ACC112 (cell line): ENCODE results near the gene USP48.
A peak's percentile ranks its signal among the peaks of the same experiment; 100 is the strongest.
"Not testable (repeated sequence)": the region's sequence is repeated elsewhere in the genome, so short reads cannot be mapped to it uniquely, and the experiment has no call there.

Source experiments
- H2AFZ ChIP-seq: fragments of 200-600 bp; sonication (generic); one replicate; pipeline ENCODE4 v1.6.0; 2017; ENCODE audit warnings: antibody characterized with exemption, low read length; ENCODE audit not compliant: unreplicated experiment
- H3K27ac ChIP-seq: fragments of 200-600 bp; sonication (generic); 2 replicates; pipeline ENCODE4 v1.5.1; 2014; ENCODE audit warnings: low read depth, mild to moderate bottlenecking, antibody characterized with exemption, low read length, moderate library complexity
- H3K27me3 ChIP-seq: fragments of 200-600 bp; sonication (generic); 2 replicates; pipeline ENCODE4 v1.6.1; 2014; ENCODE audit warnings: mild to moderate bottlenecking, antibody characterized with exemption, low read length, moderate library complexity, mixed read lengths; ENCODE audit not compliant: insufficient read depth
- H3K36me3 ChIP-seq: fragments of 200-600 bp; sonication (generic); 2 replicates; pipeline ENCODE4 v1.6.1; 2016; ENCODE audit warnings: mild to moderate bottlenecking, antibody characterized with exemption, low read length, moderate library complexity, mixed read lengths; ENCODE audit not compliant: insufficient read depth
- H3K4me1 ChIP-seq: fragments of 200-600 bp; sonication (generic); one replicate; pipeline ENCODE4 v1.6.1; 2016; ENCODE audit warnings: low read length, mixed read lengths; ENCODE audit not compliant: insufficient read depth, unreplicated experiment, control insufficient read depth
- H3K4me3 ChIP-seq: fragments of 200-600 bp; sonication (generic); 2 replicates; pipeline ENCODE4 v1.5.1; 2014; ENCODE audit warnings: mild to moderate bottlenecking, low read depth, low read length
- H3K79me2 ChIP-seq: fragments of 200-600 bp; sonication (generic); one replicate; pipeline ENCODE4 v1.6.0; 2016; ENCODE audit warnings: low read length; ENCODE audit not compliant: control insufficient read depth, unreplicated experiment, insufficient read depth

Gene USP48

DNA sequence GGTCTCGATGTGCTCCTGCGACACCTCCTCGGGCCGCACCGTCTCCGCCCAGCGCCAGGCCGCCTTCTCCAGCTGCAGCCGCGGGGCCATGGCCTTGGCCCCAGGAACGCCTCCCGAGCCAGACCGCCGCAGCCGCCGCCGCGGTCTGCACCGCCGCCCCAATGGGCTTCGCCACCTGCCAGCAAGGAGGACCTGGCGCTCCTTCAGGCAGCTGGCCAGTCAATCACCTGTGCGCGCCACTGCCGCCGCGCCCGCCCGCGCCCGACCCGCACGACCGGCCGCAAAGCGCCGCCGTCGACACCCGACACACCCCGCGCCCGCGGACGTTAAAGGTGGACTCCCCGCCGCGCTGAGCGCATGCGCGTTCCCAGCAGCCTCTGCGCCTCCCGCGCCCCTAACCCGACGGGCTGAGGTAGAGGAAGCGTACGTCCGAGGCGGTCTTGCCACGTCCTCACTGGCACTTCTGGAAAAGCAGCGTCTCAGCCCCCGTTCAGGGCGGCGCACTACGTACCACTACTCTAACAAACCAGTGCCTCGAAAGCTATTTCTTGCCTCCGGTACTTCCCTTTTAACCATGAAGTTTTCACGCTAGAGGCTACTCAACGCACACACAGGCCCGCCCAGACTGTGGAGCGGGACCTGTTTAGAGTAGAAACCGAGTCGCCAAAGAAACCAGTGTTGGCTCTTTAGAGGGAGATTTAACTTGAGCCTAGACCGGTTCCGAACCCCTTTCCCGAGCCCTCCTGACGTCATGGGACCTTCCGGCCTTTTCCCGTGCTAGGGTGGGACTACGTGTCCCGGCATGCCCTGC is at the start of gene USP48:
Gene USP48, minus strand, starts transcription at position 282 of the 811 bp plus-strand sequence. Its CDS starts 192 bp downstream, at position 90.
- peak within 1 kb of the TSS; percentile 86 for H2AFZ ChIP-seq
- no peaks in the 10 kb centered on the region for H3K36me3 ChIP-seq
- peaks cover 9% of the 10 kb centered on the region for H3K4me1 ChIP-seq
- H3K27me3 ChIP-seq, result no peaks in the 10 kb centered on the region
- peak within 1 kb of the TSS; percentile 97 for H3K4me3 ChIP-seq
- H3K79me2 ChIP-seq, result peaks cover 44% of the 10 kb centered on the region
- peak within 1 kb of the TSS; percentile 99 for H3K27ac ChIP-seq

GRCh38 chr1:21831454-21831970 is 48.6 kb upstream of the USP48 start:
- Histone ChIP-seq H3K36me3 (peaks cover 38% of the 10 kb centered on the region), H3K4me3 (no peak overlapping the region)

GRCh38 chr1:21830792-21831453 is 48.0 kb upstream of the USP48 start:
- Histone ChIP-seq H3K27me3 (no peaks in the 10 kb centered on the region), H3K27ac (no peak overlapping the region), H2AFZ (no peak overlapping the region), H3K4me1 (no peaks in the 10 kb centered on the region), H3K79me2 (no peaks in the 10 kb centered on the region), H3K4me3 (no peak overlapping the region), H3K36me3 (peaks cover 37% of the 10 kb centered on the region)

More at GRCh38 chr1:21831454-21831970, 48.6 kb upstream of the USP48 start:
- H3K27ac ChIP-seq, result no peak overlapping the region
- H3K27me3 ChIP-seq, result no peaks in the 10 kb centered on the region
- no peaks in the 10 kb centered on the region for H3K79me2 ChIP-seq
- no peaks in the 10 kb centered on the region for H3K4me1 ChIP-seq
- no peak overlapping the region for H2AFZ ChIP-seq

GRCh38 chr1:21829294-21829693 is 46.3 kb upstream of the USP48 start:
- no peaks in the 10 kb centered on the region for H3K27me3 ChIP-seq
- no peaks in the 10 kb centered on the region for H3K79me2 ChIP-seq
- H3K27ac ChIP-seq, result no peak overlapping the region
- H3K4me3 ChIP-seq, result no peak overlapping the region
- no peak overlapping the region for H2AFZ ChIP-seq
- H3K4me1 ChIP-seq, result no peaks in the 10 kb centered on the region
- H3K36me3 ChIP-seq, result peaks cover 29% of the 10 kb centered on the region; the same call in 1 of the 2 replicates

- no peaks in the 10 kb centered on the region for H3K79me2 ChIP-seq
- no peak overlapping the region for H2AFZ ChIP-seq
- H3K36me3 ChIP-seq, result peaks cover 23% of the 10 kb centered on the region; the same call in 1 of the 2 replicates
- H3K4me1 ChIP-seq, result no peaks in the 10 kb centered on the region
- H3K27me3 ChIP-seq, result no peaks in the 10 kb centered on the region
- H3K27ac ChIP-seq, result no peak overlapping the region
- no peak overlapping the region for H3K4me3 ChIP-seq
These were observed 45.7 kb upstream of the USP48 start for GRCh38 chr1:21828506-21829210.

- H3K27ac ChIP-seq, result no peak overlapping the region
- H3K79me2 ChIP-seq, result no peaks in the 10 kb centered on the region
- peaks cover 17% of the 10 kb centered on the region; the same call in 1 of the 2 replicates for H3K36me3 ChIP-seq
- H3K27me3 ChIP-seq, result no peaks in the 10 kb centered on the region
- H2AFZ ChIP-seq, result no peak overlapping the region
- no peak overlapping the region for H3K4me3 ChIP-seq
- no peaks in the 10 kb centered on the region for H3K4me1 ChIP-seq
These were observed 45.1 kb upstream of the USP48 start for GRCh38 chr1:21828075-21828474.

DNA sequence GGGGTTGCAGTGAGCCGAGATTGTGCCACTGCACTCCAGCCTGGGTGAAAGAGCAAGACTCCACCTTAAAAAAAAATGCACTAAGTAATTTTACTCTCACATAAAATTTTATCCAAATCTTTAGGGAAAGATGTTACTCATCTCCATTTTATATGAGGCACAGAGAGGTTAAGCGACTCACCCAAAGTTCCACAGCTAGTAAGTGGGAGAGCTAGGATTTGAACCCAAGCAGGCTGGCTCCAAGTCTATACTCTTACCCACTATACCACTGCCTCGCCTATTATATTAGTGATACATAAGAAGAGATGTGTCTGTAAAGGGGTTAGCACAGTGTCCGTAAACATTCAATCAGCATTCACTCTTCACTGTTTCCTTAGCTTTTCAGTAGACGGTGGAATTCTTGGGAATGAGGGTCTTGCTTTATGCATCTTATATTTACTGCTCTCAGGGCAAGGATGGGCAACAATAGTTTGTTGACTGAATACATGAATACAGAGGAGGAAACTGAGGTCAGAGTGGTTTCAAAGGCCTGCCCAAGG is 44.3 kb upstream of the USP48 start:
- Histone ChIP-seq H3K36me3 (peaks cover 16% of the 10 kb centered on the region; the same call in 1 of the 2 replicates), H3K4me1 (no peaks in the 10 kb centered on the region), H3K27ac (no peak overlapping the region), H3K27me3 (no peaks in the 10 kb centered on the region), H3K4me3 (no peak overlapping the region), H2AFZ (no peak overlapping the region), H3K79me2 (no peaks in the 10 kb centered on the region)

DNA sequence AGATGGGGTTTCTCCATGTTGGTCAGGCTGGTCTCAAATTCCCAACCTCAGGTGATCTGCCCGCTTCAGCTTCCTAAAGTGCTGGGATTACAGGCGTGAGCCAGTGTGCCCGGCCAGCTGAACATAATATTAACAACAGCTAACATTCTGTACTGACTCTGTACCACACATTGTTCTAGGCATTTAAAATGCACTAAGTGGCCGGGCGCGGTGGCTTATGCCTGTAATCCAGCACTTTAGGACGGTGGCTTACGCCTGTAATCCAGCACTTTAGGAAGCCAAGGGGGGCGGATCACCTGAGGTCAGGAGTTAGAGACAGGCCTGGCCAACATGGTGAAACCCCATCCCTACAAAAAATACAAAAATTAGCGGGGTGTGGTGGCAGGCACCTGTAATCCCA is 43.7 kb upstream of the USP48 start:
- not testable (repeated sequence) for H3K27me3 ChIP-seq, H2AFZ ChIP-seq, H3K27ac ChIP-seq, H3K4me3 ChIP-seq, H3K79me2 ChIP-seq, H3K4me1 ChIP-seq
- H3K36me3 ChIP-seq, result peaks cover 16% of the 10 kb centered on the region; the same call in 1 of the 2 replicates

DNA sequence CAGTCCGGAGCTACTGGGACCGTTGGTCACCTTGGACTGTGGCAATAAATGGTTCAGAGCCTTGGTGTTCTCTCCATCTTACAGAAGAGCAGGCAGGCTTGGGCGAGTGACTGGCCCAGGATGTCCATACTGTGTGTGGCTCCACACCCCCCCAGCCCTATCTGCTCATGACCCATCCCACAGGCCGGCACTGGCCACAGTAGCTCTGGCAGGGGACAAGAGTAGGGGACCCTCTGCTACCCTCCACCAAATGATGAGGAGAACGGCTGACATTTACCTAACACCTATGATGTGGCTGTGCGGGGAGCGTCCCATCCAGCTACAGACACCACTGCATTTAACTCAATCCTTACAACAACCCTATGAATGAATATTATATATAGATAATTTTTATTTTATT is 42.4 kb upstream of the USP48 start:
- Histone ChIP-seq H3K36me3 (peaks cover 24% of the 10 kb centered on the region), H3K4me3 (no peak overlapping the region), H3K4me1 (no peaks in the 10 kb centered on the region), H3K79me2 (no peaks in the 10 kb centered on the region), H3K27me3 (no peaks in the 10 kb centered on the region), H2AFZ (no peak overlapping the region), H3K27ac (no peak overlapping the region)

- Histone ChIP-seq H3K4me3 (no peak overlapping the region), H2AFZ (no peak overlapping the region), H3K27ac (no peak overlapping the region), H3K79me2 (no peaks in the 10 kb centered on the region), H3K4me1 (no peaks in the 10 kb centered on the region), H3K36me3 (peaks cover 24% of the 10 kb centered on the region), H3K27me3 (no peaks in the 10 kb centered on the region)
These were observed 42.0 kb upstream of the USP48 start for GRCh38 chr1:21824926-21825325.
